Activated CD8-positive, alpha-beta memory T cell treated with anti-CD3 and anti-CD28 coated beads for 4 hours (primary cell): Measurements from ENCODE around the gene GNAO1.

Source experiments
- DNase-seq, 2 donors: peaks; one replicate each; pipeline ENCODE4 v3.0.0-alpha.2; 2020; ENCODE audit warnings: low read depth in 2 of 2

The GNAO1 gene

GRCh38 chr16:56289862-56290261 is 98.6 kb downstream of the GNAO1 start:
- DNase-seq: no peak

- no peak for DNase-seq
Observed at GRCh38 chr16:56294014-56294413, 102.7 kb downstream of the GNAO1 start.

GRCh38 chr16:56294579-56294978 is 103.3 kb downstream of the GNAO1 start:
- DNase-seq: no peak

- no peak for DNase-seq
Observed at GRCh38 chr16:56295059-56295665, 103.9 kb downstream of the GNAO1 start.

GRCh38 chr16:56295739-56296527 is 104.6 kb downstream of the GNAO1 start:
- DNase-seq: no peak

GRCh38 chr16:56297684-56298083 is 106.4 kb downstream of the GNAO1 start:
- DNase-seq: no peak

GRCh38 chr16:56298116-56298515 is 106.8 kb downstream of the GNAO1 start:
- no peak for DNase-seq

- DNase-seq: no peak
Observed at GRCh38 chr16:56298948-56299596, 107.8 kb downstream of the GNAO1 start.

- no peak for DNase-seq
Observed at GRCh38 chr16:56300242-56300623, 108.9 kb downstream of the GNAO1 start.

- no peak for DNase-seq
Observed at GRCh38 chr16:56300891-56301850, 109.9 kb downstream of the GNAO1 start.

- DNase-seq: no peak
Observed at GRCh38 chr16:56302506-56302905, 111.2 kb downstream of the GNAO1 start.

GRCh38 chr16:56303066-56303715 is 111.9 kb downstream of the GNAO1 start:
- no peak for DNase-seq

- DNase-seq: no peak
Observed at GRCh38 chr16:56303880-56304279, 112.6 kb downstream of the GNAO1 start.

- DNase-seq: no peak
Observed at GRCh38 chr16:56305956-56306565, 114.8 kb downstream of the GNAO1 start.

- DNase-seq: no peak
Observed at GRCh38 chr16:56306690-56307533, 115.6 kb downstream of the GNAO1 start.

GRCh38 chr16:56307534-56307873 is 116.2 kb downstream of the GNAO1 start:
- DNase-seq: no peak

- DNase-seq: no peak
Observed at GRCh38 chr16:56309008-56309407, 117.7 kb downstream of the GNAO1 start.

- DNase-seq: no peak
Observed at GRCh38 chr16:56310690-56311089, 119.4 kb downstream of the GNAO1 start.

GRCh38 chr16:56311208-56312027 is 120.1 kb downstream of the GNAO1 start:
- no peak for DNase-seq
